CD4-positive, alpha-beta T cell treated with Interleukin-4 for 1 hour (primary cell): ENCODE data around the gene CPT2.
A peak's percentile ranks its signal among the peaks of the same experiment; 100 is the strongest.

Experiments used
- DNase-seq, 2 donors: peaks; one replicate each; pipeline ENCODE4 v3.0.0-alpha.2; 2020 to 2022

Gene CPT2

GRCh38 chr1:53220171-53220961 is 23.7 kb downstream of the CPT2 start, which contains the start of gene CZIB:
TSS of gene CZIB (minus strand) at chr1:53220634. CDS start at chr1:53220575, 59 bp downstream.
- DNase-seq: peak; percentile 91 to 92

DNA sequence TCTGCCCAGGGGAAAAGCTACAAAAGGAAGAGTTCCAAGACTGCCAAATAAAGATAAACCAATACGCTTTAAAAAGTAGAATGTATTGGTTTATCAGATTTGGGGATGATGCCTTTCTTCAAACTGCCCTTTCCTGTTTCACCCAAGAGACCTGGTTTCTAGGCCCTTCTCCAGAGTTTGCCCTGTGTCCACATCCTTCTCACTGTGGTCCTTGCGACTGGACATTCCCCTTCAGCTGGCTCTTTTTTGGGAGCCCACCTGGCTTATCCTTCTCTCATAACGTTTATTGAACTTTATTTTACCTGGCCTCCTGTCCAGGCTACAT is 24.3 kb downstream of the CPT2 start:
- DNase-seq: no peak

GRCh38 chr1:53237638-53238037 is 41.0 kb downstream of the CPT2 start:
- no peak for DNase-seq

- peak; percentile 96 for DNase-seq
Observed at GRCh38 chr1:53238197-53239155, 41.9 kb downstream of the CPT2 start, which contains the start of gene MAGOH. TSS of gene MAGOH (minus strand) at chr1:53238518. CDS start at chr1:53238448, 70 bp downstream.

- DNase-seq: no peak
Observed at GRCh38 chr1:53241828-53242227, 45.2 kb downstream of the CPT2 start.

- DNase-seq: no peak
Observed at GRCh38 chr1:53242381-53242780, 45.8 kb downstream of the CPT2 start.

- DNase-seq: no peak
Observed at GRCh38 chr1:53244141-53244540, 47.5 kb downstream of the CPT2 start.

GRCh38 chr1:53246261-53247134 is 49.9 kb downstream of the CPT2 start:
- DNase-seq: no peak

- no peak for DNase-seq
Observed at GRCh38 chr1:53249706-53250105, 53.1 kb downstream of the CPT2 start.

DNA sequence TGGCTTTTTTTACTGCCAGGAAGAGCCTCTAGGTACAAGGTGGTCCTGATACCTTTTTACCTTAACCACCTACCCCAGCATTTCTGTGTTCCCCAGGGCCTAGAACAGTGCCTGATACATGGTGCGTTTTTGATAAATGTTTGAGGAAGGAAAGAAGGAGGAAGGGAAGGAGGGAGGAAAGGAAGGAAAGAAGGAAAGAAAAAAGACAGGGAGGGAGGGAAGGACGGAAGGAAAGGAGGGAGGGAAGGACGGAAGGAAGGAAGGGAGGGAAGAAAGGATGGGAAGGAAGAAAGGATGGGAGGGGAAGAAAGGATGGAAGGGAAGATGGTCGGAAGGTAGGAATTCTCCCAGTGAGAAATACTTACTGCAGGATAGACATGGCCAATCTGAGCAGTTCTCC is 53.7 kb downstream of the CPT2 start:
- no peak for DNase-seq

DNA sequence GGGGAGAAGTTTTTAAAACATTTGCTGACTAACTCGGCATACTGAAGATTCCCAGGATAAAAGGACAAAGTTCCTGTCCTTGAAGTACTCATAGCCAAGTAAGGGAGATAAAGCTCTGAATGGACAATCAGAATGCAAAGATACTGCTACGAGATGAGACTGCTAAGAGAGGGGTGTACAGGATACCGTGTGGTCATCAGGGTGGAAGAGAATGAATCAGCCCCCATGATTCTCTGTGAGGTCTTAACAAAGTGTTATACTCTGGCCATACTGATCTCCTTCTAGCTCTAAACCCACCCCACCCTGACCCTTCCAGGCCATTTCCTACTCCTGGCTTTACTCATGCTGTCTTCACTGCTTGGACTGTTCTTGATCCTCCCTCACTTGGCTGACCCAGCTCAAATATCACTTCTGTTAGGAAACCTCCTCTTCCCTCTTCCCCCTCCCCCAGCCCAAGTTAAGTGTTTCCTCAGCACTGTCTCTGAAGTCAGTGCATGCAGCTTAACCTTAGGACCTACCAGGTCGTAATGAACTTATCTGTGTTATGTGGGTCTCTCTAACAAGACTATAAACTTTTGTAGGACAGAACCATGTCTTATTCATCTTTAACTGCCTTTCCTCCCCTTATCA is 57.5 kb downstream of the CPT2 start:
- no peak for DNase-seq

- no peak for DNase-seq
Observed at GRCh38 chr1:53255031-53255430, 58.4 kb downstream of the CPT2 start.

DNA sequence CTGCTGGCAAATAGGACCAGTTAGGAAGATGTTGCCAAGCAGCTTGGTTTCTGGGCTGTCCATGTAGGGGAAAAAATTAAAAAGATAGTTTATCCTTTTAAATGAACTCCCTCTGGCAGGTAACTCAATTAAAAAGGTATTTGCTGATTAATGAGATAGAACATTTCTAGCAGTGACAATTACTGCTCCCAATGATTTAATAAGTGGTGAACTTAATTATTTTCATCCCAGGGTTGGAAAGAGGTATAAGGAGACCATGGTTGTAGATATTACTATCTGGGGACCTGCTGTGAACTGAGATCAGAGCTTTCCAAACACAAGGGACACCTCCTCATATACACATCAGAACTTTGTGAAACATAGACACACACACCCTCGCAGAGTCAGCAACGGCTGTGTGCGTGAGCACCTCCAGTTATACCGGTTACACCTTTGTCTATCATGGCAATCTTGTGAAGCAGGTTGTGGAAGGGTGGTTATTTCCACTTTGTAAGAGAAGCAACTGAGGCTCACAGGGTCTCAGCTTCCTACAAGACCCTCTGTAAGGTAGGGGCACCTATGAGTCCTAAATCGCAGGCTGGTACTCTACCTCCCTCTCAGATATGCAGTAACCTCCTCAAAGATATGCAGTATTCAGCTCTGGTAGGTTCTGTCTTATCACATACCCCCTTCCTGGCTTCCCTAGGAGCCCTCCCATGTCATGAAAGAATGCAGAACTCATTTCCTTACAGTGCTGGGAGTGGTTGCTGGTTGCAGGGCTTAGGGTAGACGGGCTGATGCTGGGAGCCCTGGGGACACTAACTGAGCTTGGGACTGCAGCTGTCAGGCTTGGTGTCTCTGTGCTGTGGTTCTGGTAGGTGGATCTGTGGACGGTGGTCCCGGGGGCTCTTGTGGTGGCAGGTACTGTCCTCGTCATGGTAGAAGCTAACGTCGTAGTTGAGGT is 60.2 kb downstream of the CPT2 start:
- no peak for DNase-seq

GRCh38 chr1:53257454-53258081 is 60.9 kb downstream of the CPT2 start:
- DNase-seq: no peak

- DNase-seq: no peak
Observed at GRCh38 chr1:53258216-53258615, 61.6 kb downstream of the CPT2 start.

DNA sequence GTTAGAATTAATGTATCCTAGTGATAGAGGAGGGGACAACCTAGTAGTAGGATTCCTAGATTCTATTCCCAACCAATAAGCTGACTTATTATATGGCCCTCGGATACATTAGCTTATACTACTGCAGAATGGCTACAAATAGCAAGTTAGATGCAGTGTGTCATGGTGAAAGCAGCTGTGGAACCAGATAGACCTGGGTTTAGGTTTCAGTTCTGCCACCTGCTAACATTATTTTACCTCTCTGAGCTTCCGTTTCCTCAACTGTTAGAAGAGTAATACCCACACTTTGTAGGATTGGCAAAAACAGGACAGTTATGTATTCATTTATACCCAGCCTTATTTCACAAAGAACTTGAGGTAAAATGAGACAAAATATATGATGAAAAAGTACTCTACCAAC is 63.3 kb downstream of the CPT2 start:
- no peak for DNase-seq

DNA sequence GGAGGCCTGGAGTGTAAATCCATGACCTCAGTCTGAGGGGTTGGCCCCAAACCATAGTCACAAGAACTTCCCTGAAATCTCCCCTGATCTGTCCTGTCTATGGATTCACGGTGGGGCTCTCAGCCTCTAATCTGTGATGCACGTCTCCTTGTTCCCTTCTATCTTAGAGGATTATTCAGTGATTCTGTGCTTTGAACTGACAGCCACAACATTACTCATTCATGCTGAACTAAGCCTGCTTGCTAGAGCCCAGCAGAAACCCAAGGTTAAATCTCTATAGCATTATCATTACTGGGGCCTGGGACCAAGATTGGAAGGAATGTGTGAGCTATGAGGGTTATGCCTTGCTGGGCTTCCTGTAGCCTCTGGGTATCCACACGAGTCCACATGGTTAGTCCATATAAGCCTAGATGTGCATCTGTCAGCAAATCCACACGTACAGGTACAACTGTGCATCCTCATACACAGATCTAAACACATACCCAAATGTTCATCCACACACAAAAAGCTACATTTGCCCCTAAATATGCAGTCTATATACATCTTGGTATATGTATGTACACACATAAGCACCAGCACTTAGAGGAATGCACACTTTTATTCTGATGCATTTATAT is 64.1 kb downstream of the CPT2 start:
- no peak for DNase-seq

GRCh38 chr1:53262000-53262399 is 65.4 kb downstream of the CPT2 start:
- no peak for DNase-seq
